Muscle of leg (tissue), 11 donors: ENCODE measurements around the gene MACROD1. TPM values are rescaled to one million over a fixed set of nuclear protein-coding genes. Genes with fewer than 3 reads are reported as not detected.
"Not testable (repeated sequence)": the region's sequence is repeated elsewhere in the genome, so short reads cannot be mapped to it uniquely, and the experiment has no call there.

ENCODE experiments used
- DNase-seq: peaks from one replicate; pipeline ENCODE4 v3.0.0; 2013
- H3K27ac ChIP-seq: one replicate; pipeline ENCODE4 v1.5.1; 2013; ENCODE audit warnings: mild to moderate bottlenecking, low read length, control low read depth
- H3K27me3 ChIP-seq: one replicate; pipeline ENCODE4 v1.6.1; 2013; ENCODE audit warnings: low read length; ENCODE audit not compliant: control insufficient read depth, insufficient read depth
- H3K36me3 ChIP-seq: one replicate; pipeline ENCODE4 v1.6.1; 2013; ENCODE audit warnings: low read length; ENCODE audit not compliant: control insufficient read depth, insufficient read depth
- H3K4me1 ChIP-seq: one replicate; pipeline ENCODE4 v1.6.1; 2013; ENCODE audit warnings: low read length; ENCODE audit not compliant: control insufficient read depth, insufficient read depth
- H3K4me3 ChIP-seq: one replicate; pipeline ENCODE4 v1.5.1; 2013; ENCODE audit warnings: low read length, control low read depth
- H3K9me3 ChIP-seq: replicated peaks from 2 replicates; pipeline ENCODE4 v1.6.1; 2013; ENCODE audit warnings: low read depth, low read length; ENCODE audit not compliant: control insufficient read depth
- WGBS: methylation state at CpG from one replicate; pipeline ENCODE4 v1.1.5; 2013; ENCODE audit warnings: missing lambda C conversion rate; ENCODE audit not compliant: insufficient coverage; 5-methylcytosine and 5-hydroxymethylcytosine counted together
- polyA plus RNA-seq, 8 donors: library from polyadenylated mRNA; unstranded; fragments of 120-200 nt; gene quantifications; one replicate each; pipeline versions ENCODE4 v1.2.1 to v1.2.3, GENCODE V29; 2013; ENCODE audit warnings: inconsistent platforms in 1 of 8, low replicate concordance in 1 of 8; ENCODE audit not compliant: insufficient read length in 8 of 8, insufficient read depth in 1 of 8
- total RNA-seq: library from RNA; stranded (reverse); fragments of 120-200 nt; gene quantifications from one replicate; pipeline ENCODE4 v1.2.4, GENCODE V29; 2013

The MACROD1 gene
- total and polyA plus RNA-seq, 9 donors = 46.1 to 107 (median 66.4) TPM

DNA sequence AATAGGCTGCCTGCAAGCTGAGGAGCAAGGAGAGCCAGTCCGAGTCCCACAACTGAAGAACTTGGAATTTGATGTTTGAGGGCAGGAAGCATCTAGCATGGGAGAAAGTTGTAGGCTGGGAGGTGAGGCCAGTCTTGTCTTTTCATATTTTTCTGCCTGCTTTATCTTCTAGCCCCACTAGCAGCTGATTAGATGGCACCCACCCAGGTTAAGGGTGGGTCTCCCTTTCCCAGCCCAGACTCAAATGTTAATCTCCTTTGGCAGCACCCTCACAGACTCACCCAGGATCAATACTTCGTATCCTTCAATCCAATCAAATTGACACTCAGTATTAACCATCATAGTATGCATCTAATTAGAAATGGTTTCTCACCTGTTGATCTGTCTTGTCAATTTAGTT is 196.5 kb downstream of the MACROD1 start:
- Histone ChIP-seq H3K36me3 (no peaks in the 10 kb centered on the region), H3K4me3 (no peak overlapping the region), H3K27me3 (no peaks in the 10 kb centered on the region), H3K4me1 (peaks cover 3% of the 10 kb centered on the region), H3K27ac (no peak overlapping the region), H3K9me3 (no peaks in the 10 kb centered on the region)
- WGBS = 80% methylated on average over 1 of the region's 2 CpGs
- DNase-seq = no peak

GRCh38 chr11:63966444-63966843 is 199.5 kb downstream of the MACROD1 start:
- Histone ChIP-seq H3K4me1 (peaks cover 14% of the 10 kb centered on the region), H3K4me3 (no peak overlapping the region), H3K36me3 (no peaks in the 10 kb centered on the region), H3K27me3 (no peaks in the 10 kb centered on the region), H3K9me3 (no peaks in the 10 kb centered on the region), H3K27ac (no peak overlapping the region)
- no peak for DNase-seq
- WGBS = 80% methylated on average over 1 of the region's 1 CpG

GRCh38 chr11:63963895-63964294 is 202.0 kb downstream of the MACROD1 start:
- not testable (repeated sequence) for H3K27me3 ChIP-seq, H3K36me3 ChIP-seq, DNase-seq, H3K4me3 ChIP-seq, H3K9me3 ChIP-seq, H3K27ac ChIP-seq
- peaks cover 24% of the 10 kb centered on the region for H3K4me1 ChIP-seq
- WGBS = no CpG with 5 or more reads among the region's 4 CpGs

DNA sequence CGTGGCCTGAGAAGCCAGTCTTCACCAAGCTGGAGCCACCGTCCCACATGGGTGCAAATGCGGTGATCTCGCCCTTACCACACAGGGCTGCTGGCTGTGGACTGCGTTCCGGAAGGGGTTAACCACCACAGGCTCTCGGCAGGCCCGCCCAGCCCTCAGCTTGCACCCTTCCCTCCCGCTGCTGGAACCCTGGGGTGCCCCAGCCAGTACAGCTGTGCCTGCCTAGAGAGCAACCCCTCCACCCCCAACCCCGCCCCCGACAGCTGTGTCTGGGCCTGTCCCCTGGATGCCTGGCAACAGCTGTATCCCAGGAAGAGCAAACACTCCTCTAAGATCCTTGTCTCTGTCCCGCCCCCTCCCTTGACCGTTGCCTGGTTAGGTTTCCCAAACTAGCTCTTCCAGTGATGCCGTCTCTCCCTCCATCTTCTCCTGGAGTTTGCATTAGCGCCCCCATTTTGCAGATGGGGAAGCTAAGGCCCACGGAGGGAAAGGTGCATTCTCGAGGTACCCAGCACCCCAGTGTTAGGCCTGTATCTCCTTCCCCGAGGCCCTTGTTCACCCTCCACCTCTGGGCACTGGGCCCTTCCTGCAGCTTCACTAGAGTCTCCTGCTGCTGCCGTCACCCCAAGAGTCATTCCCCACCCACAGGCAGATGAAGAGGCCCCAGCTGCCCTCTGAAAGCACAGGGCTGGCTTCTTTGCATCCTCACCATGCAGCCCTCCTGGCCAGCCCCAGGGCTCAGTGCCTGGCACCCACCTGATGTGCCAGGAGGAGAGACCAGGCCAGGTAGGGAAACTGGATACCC is 204.1 kb downstream of the MACROD1 start:
- Histone ChIP-seq H3K27ac (peak overlapping the region; percentile 86), H3K4me1 (peaks cover 24% of the 10 kb centered on the region), H3K9me3 (no peaks in the 10 kb centered on the region), H3K4me3 (no peak overlapping the region), H3K36me3 (peaks cover 10% of the 10 kb centered on the region), H3K27me3 (no peaks in the 10 kb centered on the region)
- DNase-seq = peak; percentile 96
- 18% methylated on average over 15 of the region's 19 CpGs for WGBS

DNA sequence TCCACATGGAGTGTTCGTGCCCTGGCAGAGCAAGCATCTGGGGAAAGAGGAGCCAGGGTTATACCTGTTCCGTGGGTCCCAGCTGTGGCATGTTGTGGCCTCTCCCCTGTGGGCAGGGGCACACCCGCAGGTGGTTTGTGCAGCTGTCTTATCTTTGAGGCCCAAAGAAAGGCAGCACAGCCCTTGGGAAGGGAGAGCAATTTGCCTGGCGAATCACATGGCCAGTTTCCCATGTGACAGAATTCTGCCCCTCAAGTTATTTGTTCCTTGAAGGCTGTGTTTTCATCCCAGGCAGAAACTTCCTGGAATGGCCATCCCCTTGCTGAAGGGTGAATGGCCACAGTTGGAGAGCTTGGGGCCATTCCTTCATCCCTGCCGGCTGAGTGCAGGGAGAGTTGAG is 207.9 kb downstream of the MACROD1 start:
- DNase-seq = no peak
- H3K27me3 ChIP-seq = no peaks in the 10 kb centered on the region
- H3K4me1 ChIP-seq = peaks cover 24% of the 10 kb centered on the region
- WGBS = 79% methylated on average over 2 of the region's 5 CpGs
- H3K27ac ChIP-seq = no peak overlapping the region
- H3K4me3 ChIP-seq = no peak overlapping the region
- peaks cover 43% of the 10 kb centered on the region for H3K36me3 ChIP-seq
- H3K9me3 ChIP-seq = no peaks in the 10 kb centered on the region

DNA sequence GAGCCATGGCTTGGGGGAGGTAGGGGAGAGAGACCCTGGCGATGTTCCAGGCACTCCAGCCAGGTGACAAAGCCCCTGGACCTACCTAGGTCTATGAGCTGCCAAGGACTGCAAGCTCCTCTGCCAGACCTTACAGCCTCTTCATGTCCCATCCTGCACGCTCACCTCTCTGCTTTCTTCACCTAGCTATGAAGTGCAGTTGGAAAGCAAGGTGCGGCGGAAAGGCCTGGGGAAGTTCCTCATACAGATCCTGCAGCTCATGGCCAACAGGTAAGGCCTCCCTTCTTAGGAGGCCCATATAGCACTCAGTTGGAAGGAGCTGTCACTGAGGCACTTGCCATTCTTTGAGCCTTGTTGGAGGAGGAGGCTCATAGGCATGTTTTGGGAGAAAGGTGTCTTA is 213.3 kb downstream of the MACROD1 start:
- Histone ChIP-seq H3K27me3 (no peaks in the 10 kb centered on the region), H3K9me3 (no peaks in the 10 kb centered on the region), H3K36me3 (peaks cover 65% of the 10 kb centered on the region), H3K4me1 (no peaks in the 10 kb centered on the region), H3K4me3 (no peak overlapping the region), H3K27ac (no peak overlapping the region)
- WGBS = no CpG with 5 or more reads among the region's 4 CpGs
- DNase-seq = no peak

GRCh38 chr11:63951779-63952536 is 214.0 kb downstream of the MACROD1 start:
- no peak overlapping the region for H3K27ac ChIP-seq
- no peaks in the 10 kb centered on the region for H3K9me3 ChIP-seq
- no peak overlapping the region for H3K4me3 ChIP-seq
- H3K4me1 ChIP-seq = no peaks in the 10 kb centered on the region
- no peaks in the 10 kb centered on the region for H3K27me3 ChIP-seq
- H3K36me3 ChIP-seq = peaks cover 65% of the 10 kb centered on the region
- no peak for DNase-seq
- 76% methylated on average over 19 of the region's 20 CpGs for WGBS

Other genes starting within 250 kb of the MACROD1 start
- gene RCOR2, start 248.9 kb downstream of the MACROD1 start, total RNA-seq = 11.0 TPM
- gene RCOR2, start 248.9 kb downstream of the MACROD1 start, polyA plus RNA-seq = 10 to 100 TPM; 11.2 to 16.8 (median 14.6) TPM
- gene NAA40, start 227.1 kb downstream of the MACROD1 start, total RNA-seq = 8.9 TPM
- gene NAA40, start 227.1 kb downstream of the MACROD1 start, polyA plus RNA-seq = 10 to 100 TPM; 14.5 to 18.4 (median 16.6) TPM
- gene COX8A, start 191.5 kb downstream of the MACROD1 start, total RNA-seq = 408 TPM
- 100 to 1,000 TPM; 229 to 300 (median 276) TPM for gene COX8A, start 191.5 kb downstream of the MACROD1 start, polyA plus RNA-seq
- gene OTUB1, start 179.7 kb downstream of the MACROD1 start, total RNA-seq = 19.9 TPM
- 10 to 100 TPM; 50.4 to 61.9 (median 54.9) TPM for gene OTUB1, start 179.7 kb downstream of the MACROD1 start, polyA plus RNA-seq
- 1.2 TPM for gene FLRT1, start 130.2 kb downstream of the MACROD1 start, total RNA-seq
- 1 to 10 TPM; 2.1 to 6.2 (median 3.0) TPM for gene FLRT1, start 130.2 kb downstream of the MACROD1 start, polyA plus RNA-seq
- gene STIP1, start 20.1 kb upstream of the MACROD1 start, total RNA-seq = 90.7 TPM
- gene STIP1, start 20.1 kb upstream of the MACROD1 start, polyA plus RNA-seq = 100 to 1,000 TPM; 120 to 141 (median 128) TPM
- 4.9 TPM for gene FERMT3, start 40.6 kb upstream of the MACROD1 start, total RNA-seq
- gene FERMT3, start 40.6 kb upstream of the MACROD1 start, polyA plus RNA-seq = 10 to 100 TPM in 5 of 8 donors, 1 to 10 TPM in 3; 6.0 to 12.2 (median 10.3) TPM
- gene TRPT1, start 60.1 kb upstream of the MACROD1 start, total RNA-seq = 70.7 TPM
- gene TRPT1, start 60.1 kb upstream of the MACROD1 start, polyA plus RNA-seq = 10 to 100 TPM; 42.3 to 78.9 (median 62.9) TPM
- gene NUDT22, start 60.2 kb upstream of the MACROD1 start, total RNA-seq = 27.6 TPM
- gene NUDT22, start 60.2 kb upstream of the MACROD1 start, polyA plus RNA-seq = 10 to 100 TPM; 16.2 to 25.8 (median 21.6) TPM
- 13.6 TPM for gene DNAJC4, start 64.4 kb upstream of the MACROD1 start, total RNA-seq
- 10 to 100 TPM; 48.7 to 75.1 (median 53.1) TPM for gene DNAJC4, start 64.4 kb upstream of the MACROD1 start, polyA plus RNA-seq
- gene VEGFB, start 68.5 kb upstream of the MACROD1 start, total RNA-seq = 54.0 TPM
- 100 to 1,000 TPM in 3 of 8 donors, 10 to 100 TPM in 5; 86.1 to 109 (median 92.7) TPM for gene VEGFB, start 68.5 kb upstream of the MACROD1 start, polyA plus RNA-seq
- gene FKBP2, start 75.0 kb upstream of the MACROD1 start, total RNA-seq = 40.4 TPM
- 10 to 100 TPM; 40.6 to 60.6 (median 53.9) TPM for gene FKBP2, start 75.0 kb upstream of the MACROD1 start, polyA plus RNA-seq
- gene PPP1R14B, start 80.8 kb upstream of the MACROD1 start, total RNA-seq = 252 TPM
- gene PPP1R14B, start 80.8 kb upstream of the MACROD1 start, polyA plus RNA-seq = 100 to 1,000 TPM; 170 to 222 (median 194) TPM
- 10.4 TPM for gene PLCB3, start 85.4 kb upstream of the MACROD1 start, total RNA-seq
- 10 to 100 TPM in 7 of 8 donors, 1 to 10 TPM in 1; 9.9 to 17.6 (median 13.0) TPM for gene PLCB3, start 85.4 kb upstream of the MACROD1 start, polyA plus RNA-seq
- gene BAD, start 118.6 kb upstream of the MACROD1 start, total RNA-seq = 52.2 TPM
- 10 to 100 TPM; 28.0 to 38.8 (median 34.4) TPM for gene BAD, start 118.6 kb upstream of the MACROD1 start, polyA plus RNA-seq
- 7.7 TPM for gene GPR137, start 119.7 kb upstream of the MACROD1 start, total RNA-seq
- 10 to 100 TPM; 17.7 to 30.7 (median 20.0) TPM for gene GPR137, start 119.7 kb upstream of the MACROD1 start, polyA plus RNA-seq
- gene KCNK4, start 125.2 kb upstream of the MACROD1 start, total RNA-seq = 0.13 TPM
- gene KCNK4, start 125.2 kb upstream of the MACROD1 start, polyA plus RNA-seq = under 1 TPM in 1 of 8 donors, not detected in 7; 0.08 TPM
- gene CATSPERZ, start 134.2 kb upstream of the MACROD1 start, total RNA-seq = not detected
- under 1 TPM in 1 of 8 donors, not detected in 7; 0.14 TPM for gene CATSPERZ, start 134.2 kb upstream of the MACROD1 start, polyA plus RNA-seq
- gene ESRRA, start 139.4 kb upstream of the MACROD1 start, total RNA-seq = 30.1 TPM
- 10 to 100 TPM; 26.1 to 35.9 (median 30.5) TPM for gene ESRRA, start 139.4 kb upstream of the MACROD1 start, polyA plus RNA-seq
- gene TRMT112, start 151.4 kb upstream of the MACROD1 start, total RNA-seq = 306 TPM
- gene TRMT112, start 151.4 kb upstream of the MACROD1 start, polyA plus RNA-seq = 100 to 1,000 TPM; 177 to 218 (median 197) TPM
- gene PRDX5, start 152.0 kb upstream of the MACROD1 start, total RNA-seq = 144 TPM
- 100 to 1,000 TPM; 128 to 175 (median 165) TPM for gene PRDX5, start 152.0 kb upstream of the MACROD1 start, polyA plus RNA-seq
- 2.8 TPM for gene CCDC88B, start 174.1 kb upstream of the MACROD1 start, total RNA-seq
- 1 to 10 TPM; 2.8 to 5.6 (median 4.5) TPM for gene CCDC88B, start 174.1 kb upstream of the MACROD1 start, polyA plus RNA-seq
- gene RPS6KA4, start 193.0 kb upstream of the MACROD1 start, total RNA-seq = 14.1 TPM
- 10 to 100 TPM; 13.3 to 19.8 (median 16.0) TPM for gene RPS6KA4, start 193.0 kb upstream of the MACROD1 start, polyA plus RNA-seq